Subcutaneous abdominal adipose tissue (tissue), 5 donors: Measurements from ENCODE around the gene ELMO3.

Experiments
- H3K27ac ChIP-seq: one replicate; pipeline ENCODE4 v1.7.0; 2013; ENCODE audit warnings: low read depth, mild to moderate bottlenecking, inconsistent platforms, low read length, moderate library complexity
- H3K27me3 ChIP-seq, 5 donors: one replicate each; pipeline ENCODE4 v1.7.0; 2013; ENCODE audit warnings: low read length in 5 of 5, inconsistent platforms in 1 of 5; ENCODE audit not compliant: control insufficient read depth in 5 of 5, insufficient read depth in 4 of 5
- H3K36me3 ChIP-seq, 5 donors: one replicate each; pipeline ENCODE4 v1.7.0; 2013; ENCODE audit warnings: low read length in 5 of 5; ENCODE audit not compliant: control insufficient read depth in 5 of 5, insufficient read depth in 5 of 5
- H3K4me1 ChIP-seq, 5 donors: one replicate each; pipeline ENCODE4 v1.7.0; 2013; ENCODE audit warnings: low read length in 5 of 5, mild to moderate bottlenecking in 3 of 5, moderate library complexity in 1 of 5; ENCODE audit not compliant: control insufficient read depth in 5 of 5, insufficient read depth in 5 of 5
- H3K4me3 ChIP-seq, 5 donors: one replicate each; pipeline ENCODE4 v1.7.0; 2013; ENCODE audit warnings: low read length in 5 of 5, low read depth in 1 of 5
- H3K9ac ChIP-seq, 5 donors: one replicate each; pipeline ENCODE4 v1.7.0; 2013; ENCODE audit warnings: low read length in 5 of 5, mild to moderate bottlenecking in 4 of 5, moderate library complexity in 3 of 5
- H3K9me3 ChIP-seq, 5 donors: one replicate each; pipeline ENCODE4 v1.7.0; 2013; ENCODE audit warnings: low read length in 5 of 5; ENCODE audit not compliant: control insufficient read depth in 5 of 5
- donor health status: healthy.
- donor health status: healthy.
- donor health status: healthy.
- donor health status: healthy.
- donor health status: healthy.

ELMO3 gene

GRCh38 chr16:67246081-67246755, 47.3 kb downstream of the ELMO3 start:
- peaks cover 30 to 79% (median 77%) of the 10 kb centered on the region in 5 donors for H3K4me1 ChIP-seq
- H3K27me3 ChIP-seq, result peaks cover 0 to 8% (median 0%) of the 10 kb centered on the region in 5 donors
- peak overlapping the region; percentile 97 for H3K27ac ChIP-seq
- H3K9me3 ChIP-seq, result no peaks in the 10 kb centered on the region
- H3K4me3 ChIP-seq, result peak overlapping the region; percentile 79 to 91 (median 85)
- peak overlapping the region; percentile 48 to 83 (median 81) for H3K9ac ChIP-seq
- no peaks in the 10 kb centered on the region for H3K36me3 ChIP-seq

DNA sequence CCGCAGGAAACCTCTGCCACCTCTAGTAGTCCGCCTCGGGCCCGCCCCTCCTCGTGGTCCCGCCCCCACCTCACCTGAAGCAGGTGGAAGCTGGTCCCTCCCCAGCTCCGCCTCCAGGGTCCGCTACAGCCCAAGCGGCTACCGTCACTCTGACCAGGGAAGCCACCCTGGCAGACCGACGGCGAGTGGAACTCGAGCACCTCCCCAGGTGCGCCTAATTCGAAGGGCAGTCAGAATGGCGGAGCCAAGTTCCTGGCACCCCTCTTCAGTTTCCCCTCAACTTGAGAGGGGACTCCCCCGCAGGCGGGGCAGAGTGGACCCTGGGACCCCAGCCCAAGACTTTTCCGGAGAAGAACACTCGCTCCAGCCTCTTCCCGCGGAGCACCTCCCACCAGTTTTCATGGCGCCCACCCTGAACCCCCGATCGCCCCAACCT, 47.8 kb downstream of the ELMO3 start:
- peaks cover 28 to 73% (median 71%) of the 10 kb centered on the region in 5 donors for H3K4me1 ChIP-seq
- peaks cover 0 to 8% (median 0%) of the 10 kb centered on the region in 5 donors for H3K27me3 ChIP-seq
- H3K4me3 ChIP-seq, result peak overlapping the region; percentile 62 to 91 (median 85)
- H3K36me3 ChIP-seq, result no peaks in the 10 kb centered on the region
- peak overlapping the region; percentile 97 for H3K27ac ChIP-seq
- no peaks in the 10 kb centered on the region for H3K9me3 ChIP-seq
- H3K9ac ChIP-seq, result peak overlapping the region; percentile 48 to 83 (median 81)

GRCh38 chr16:67247192-67248072, 48.5 kb downstream of the ELMO3 start, which contains the start of gene FHOD1:
Gene FHOD1, minus strand, starts transcription at chr16:67247481. Its CDS starts 71 bp downstream, at chr16:67247410.
- no peaks in the 10 kb centered on the region for H3K9me3 ChIP-seq
- H3K4me1 ChIP-seq, result peaks cover 25 to 68% (median 66%) of the 10 kb centered on the region in 5 donors
- H3K27me3 ChIP-seq, result peaks cover 0 to 8% (median 0%) of the 10 kb centered on the region in 5 donors
- peak within 1 kb of the TSS; percentile 97 for H3K27ac ChIP-seq
- no peaks in the 10 kb centered on the region for H3K36me3 ChIP-seq
- H3K4me3 ChIP-seq, result peak within 1 kb of the TSS; percentile 66 to 91 (median 85)
- peak within 1 kb of the TSS; percentile 48 to 83 (median 81) for H3K9ac ChIP-seq

DNA sequence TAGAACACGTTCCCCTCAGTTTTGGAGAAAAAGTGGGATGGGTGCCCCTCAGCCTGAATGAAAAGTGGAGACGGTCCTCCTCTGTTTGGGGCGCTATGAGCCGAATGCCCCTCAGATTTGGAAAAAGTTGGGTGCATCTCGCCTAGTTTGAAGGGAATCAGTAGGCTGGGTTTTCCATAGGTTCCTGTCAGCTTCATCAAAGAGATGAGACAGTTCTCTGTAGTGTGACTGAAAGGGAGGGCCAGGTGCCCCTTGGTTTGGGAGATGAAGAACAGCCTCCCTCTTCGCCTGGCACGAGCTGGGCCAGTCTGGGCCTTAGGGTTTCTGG, 49.1 kb downstream of the ELMO3 start:
- Histone ChIP-seq H3K27ac (no peak overlapping the region), H3K4me1 (peaks cover 26 to 68% (median 68%) of the 10 kb centered on the region in 5 donors), H3K27me3 (peaks cover 0 to 8% (median 0%) of the 10 kb centered on the region in 5 donors), H3K36me3 (no peaks in the 10 kb centered on the region), H3K9me3 (no peaks in the 10 kb centered on the region), H3K4me3 (peak overlapping the region; percentile 29 to 91 (median 55)), H3K9ac (peak overlapping the region in 4 of 5 donors; percentile 16 to 62 (median 40))

GRCh38 chr16:67248401-67249177, 49.7 kb downstream of the ELMO3 start, which contains the start of gene SLC9A5:
Gene SLC9A5, plus strand, starts transcription at chr16:67248979. Its CDS starts 36 bp downstream, at chr16:67249015.
- H3K4me1 ChIP-seq, result peaks cover 24 to 67% (median 62%) of the 10 kb centered on the region in 5 donors
- peaks cover 0 to 8% (median 0%) of the 10 kb centered on the region in 5 donors for H3K27me3 ChIP-seq
- peak within 1 kb of the TSS; percentile 29 to 91 (median 55) for H3K4me3 ChIP-seq
- H3K27ac ChIP-seq, result no peak within 1 kb of the TSS
- H3K36me3 ChIP-seq, result no peaks in the 10 kb centered on the region
- H3K9me3 ChIP-seq, result no peaks in the 10 kb centered on the region
- peak within 1 kb of the TSS in 4 of 5 donors; percentile 16 to 62 (median 40) for H3K9ac ChIP-seq

GRCh38 chr16:67249178-67250044, 50.5 kb downstream of the ELMO3 start:
- H3K4me3 ChIP-seq, result peak overlapping the region in 4 of 5 donors; percentile 29 to 91 (median 55)
- no peaks in the 10 kb centered on the region for H3K9me3 ChIP-seq
- H3K27ac ChIP-seq, result no peak overlapping the region
- H3K27me3 ChIP-seq, result peaks cover 0 to 8% (median 0%) of the 10 kb centered on the region in 5 donors
- peaks cover 17 to 60% (median 54%) of the 10 kb centered on the region in 5 donors for H3K4me1 ChIP-seq
- no peaks in the 10 kb centered on the region for H3K36me3 ChIP-seq
- H3K9ac ChIP-seq, result peak overlapping the region in 1 of 5 donors; percentile 53

GRCh38 chr16:67250045-67250327, 51.1 kb downstream of the ELMO3 start:
- Histone ChIP-seq H3K36me3 (no peaks in the 10 kb centered on the region), H3K9me3 (no peaks in the 10 kb centered on the region), H3K27me3 (peaks cover 0 to 8% (median 0%) of the 10 kb centered on the region in 5 donors), H3K9ac (no peak overlapping the region), H3K27ac (no peak overlapping the region), H3K4me3 (no peak overlapping the region), H3K4me1 (peaks cover 12 to 54% (median 48%) of the 10 kb centered on the region in 5 donors)

DNA sequence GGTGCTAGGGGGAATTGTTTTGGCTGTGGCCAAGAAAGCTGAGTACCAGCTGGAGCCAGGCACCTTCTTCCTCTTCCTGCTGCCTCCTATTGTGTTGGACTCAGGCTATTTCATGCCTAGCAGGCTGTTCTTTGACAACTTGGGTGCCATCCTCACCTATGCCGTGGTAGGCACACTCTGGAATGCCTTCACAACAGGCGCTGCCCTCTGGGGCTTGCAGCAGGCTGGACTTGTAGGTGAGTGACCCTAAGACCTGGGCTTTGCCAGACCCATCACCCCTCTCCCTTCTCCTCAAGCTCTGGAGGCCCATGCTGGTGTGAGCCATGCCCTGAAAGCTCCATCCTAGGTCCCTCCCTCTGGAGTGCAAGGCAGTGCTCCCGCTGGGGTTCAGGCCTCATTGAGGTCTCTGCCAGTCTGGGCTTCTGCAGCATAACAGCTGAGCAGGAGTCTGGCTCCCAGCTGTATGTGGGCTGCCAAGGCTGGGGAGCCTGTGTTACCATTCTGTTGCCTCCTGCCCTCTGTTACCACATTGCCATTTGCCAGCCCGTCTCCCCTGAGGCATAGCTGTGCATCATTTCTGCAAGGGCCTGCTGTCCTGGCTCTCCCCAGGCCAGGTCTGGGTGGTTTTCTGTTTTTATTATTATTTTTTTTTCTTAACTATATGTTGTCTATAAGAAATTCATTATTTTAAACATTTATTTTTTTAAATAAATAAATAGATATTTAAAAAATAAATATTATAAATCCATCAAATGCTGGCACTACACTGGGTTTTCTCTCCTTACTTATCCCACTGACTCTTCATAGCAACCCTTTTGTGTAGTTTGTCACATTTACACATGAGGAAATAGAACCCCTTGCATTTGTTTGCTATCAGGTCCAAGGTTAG, 53.9 kb downstream of the ELMO3 start:
- Histone ChIP-seq H3K36me3 (no peaks in the 10 kb centered on the region), H3K4me1 (peaks cover 5 to 31% (median 23%) of the 10 kb centered on the region in 5 donors), H3K9me3 (no peaks in the 10 kb centered on the region), H3K27me3 (peaks cover 0 to 8% (median 0%) of the 10 kb centered on the region in 5 donors), H3K4me3 (no peak overlapping the region), H3K27ac (no peak overlapping the region), H3K9ac (no peak overlapping the region)
